RWPE2 (cell line): Measurements from ENCODE around the gene TM9SF4.

Experiments used
- ATAC-seq: fragments of 200-7000 bp; cut with Tn5 transposase; 3 replicates; pipeline ENCODE4 v1.9.1; 2021; ENCODE audit warnings: low read depth
- DNase-seq: peaks from one replicate; pipeline ENCODE4 v3.0.0-alpha.2; 2020; ENCODE audit warnings: low spot score
- H3K27ac ChIP-seq: fragments of 450-650 bp; 2 replicates; pipeline ENCODE4 v1.5.1; 2017; ENCODE audit warnings: mild to moderate bottlenecking; ENCODE audit not compliant: poor library complexity, severe bottlenecking
- H3K27me3 ChIP-seq: fragments of 250-450 bp; sonication (Bioruptor Pico); 2 replicates; pipeline ENCODE4 v1.5.1; 2021; ENCODE audit warnings: mild to moderate bottlenecking, moderate library complexity; ENCODE audit not compliant: insufficient read depth, poor library complexity, severe bottlenecking
- H3K36me3 ChIP-seq: fragments of 250-450 bp; sonication (Bioruptor Pico); 2 replicates; pipeline ENCODE4 v1.5.1; 2020; ENCODE audit warnings: low read depth, mild to moderate bottlenecking, moderate library complexity
- H3K4me1 ChIP-seq: fragments of 250-450 bp; sonication (Bioruptor Pico); 2 replicates; pipeline ENCODE4 v1.5.1; 2021; ENCODE audit warnings: mild to moderate bottlenecking, moderate library complexity; ENCODE audit not compliant: insufficient read depth, poor library complexity, severe bottlenecking
- H3K4me3 ChIP-seq: fragments of 250-450 bp; sonication (Bioruptor Pico); 2 replicates; pipeline ENCODE4 v1.5.1; 2021; ENCODE audit warnings: mild to moderate bottlenecking, moderate library complexity; ENCODE audit not compliant: severe bottlenecking
- H3K9me3 ChIP-seq: fragments of 250-450 bp; sonication (Bioruptor Pico); 2 replicates; pipeline ENCODE4 v1.5.1; 2021; ENCODE audit warnings: mild to moderate bottlenecking, moderate library complexity; ENCODE audit not compliant: severe bottlenecking
- CTCF ChIP-seq: fragments of 450-650 bp; IDR thresholded peaks from one replicate; pipeline ENCODE4 v1.5.1; 2017; ENCODE audit warnings: mild to moderate bottlenecking, moderate library complexity; ENCODE audit not compliant: poor library complexity, severe bottlenecking

The TM9SF4 gene

GRCh38 chr20:32158943-32159660 is 49.6 kb downstream of the TM9SF4 start:
- TF ChIP-seq CTCF, result no peak
- no peak overlapping the region for H3K27ac ChIP-seq
- no peak for ATAC-seq
- peak; percentile 71 for DNase-seq
- no peaks in the 10 kb centered on the region for H3K27me3 ChIP-seq
- no peak overlapping the region for H3K4me3 ChIP-seq
- H3K36me3 ChIP-seq, result peaks cover 86% of the 10 kb centered on the region
- no peaks in the 10 kb centered on the region for H3K9me3 ChIP-seq
- no peaks in the 10 kb centered on the region for H3K4me1 ChIP-seq

- no peaks in the 10 kb centered on the region for H3K9me3 ChIP-seq
- H3K36me3 ChIP-seq, result peaks cover 86% of the 10 kb centered on the region
- H3K27me3 ChIP-seq, result no peaks in the 10 kb centered on the region
- no peak overlapping the region for H3K4me3 ChIP-seq
- H3K4me1 ChIP-seq, result no peaks in the 10 kb centered on the region
- H3K27ac ChIP-seq, result no peak overlapping the region
- DNase-seq, result peak; percentile 61
- ATAC-seq, result no peak
- TF ChIP-seq CTCF, result no peak
These were observed 50.3 kb downstream of the TM9SF4 start for GRCh38 chr20:32159766-32160221.

- Histone ChIP-seq H3K4me3 (no peak overlapping the region), H3K27ac (no peak overlapping the region), H3K4me1 (no peaks in the 10 kb centered on the region), H3K9me3 (no peaks in the 10 kb centered on the region), H3K36me3 (peaks cover 89% of the 10 kb centered on the region), H3K27me3 (no peaks in the 10 kb centered on the region)
- DNase-seq (peak; percentile 72), ATAC-seq (no peak)
- TF ChIP-seq CTCF, result no peak
These were observed 50.8 kb downstream of the TM9SF4 start for GRCh38 chr20:32160341-32160740.

GRCh38 chr20:32162351-32162750 is 52.8 kb downstream of the TM9SF4 start:
- ATAC-seq (no peak), DNase-seq (no peak)
- Histone ChIP-seq H3K27me3 (no peaks in the 10 kb centered on the region), H3K4me1 (no peaks in the 10 kb centered on the region), H3K36me3 (peaks cover 92% of the 10 kb centered on the region), H3K9me3 (no peaks in the 10 kb centered on the region), H3K27ac (no peak overlapping the region), H3K4me3 (no peak overlapping the region)
- no peak for TF ChIP-seq CTCF

GRCh38 chr20:32163951-32164350 is 54.4 kb downstream of the TM9SF4 start:
- TF ChIP-seq CTCF, result no peak
- Histone ChIP-seq H3K4me1 (no peaks in the 10 kb centered on the region), H3K27me3 (no peaks in the 10 kb centered on the region), H3K36me3 (peaks cover 78% of the 10 kb centered on the region), H3K4me3 (no peak overlapping the region), H3K9me3 (no peaks in the 10 kb centered on the region), H3K27ac (no peak overlapping the region)
- DNase-seq (peak; percentile 51), ATAC-seq (no peak)
